HG03378 (cell line): ENCODE data around the gene LMLN.
A peak's percentile ranks its signal among the peaks of the same experiment; 100 is the strongest.
"Not testable (repeated sequence)": the region's sequence is repeated elsewhere in the genome, so short reads cannot be mapped to it uniquely, and the experiment has no call there.

Experiments
- ATAC-seq: cut with Tn5 transposase; IDR thresholded peaks from one replicate; pipeline ENCODE4 v1.9.1; 2021; ENCODE audit warnings: mild to moderate bottlenecking, moderate library complexity; ENCODE audit not compliant: unreplicated experiment

LMLN gene

DNA sequence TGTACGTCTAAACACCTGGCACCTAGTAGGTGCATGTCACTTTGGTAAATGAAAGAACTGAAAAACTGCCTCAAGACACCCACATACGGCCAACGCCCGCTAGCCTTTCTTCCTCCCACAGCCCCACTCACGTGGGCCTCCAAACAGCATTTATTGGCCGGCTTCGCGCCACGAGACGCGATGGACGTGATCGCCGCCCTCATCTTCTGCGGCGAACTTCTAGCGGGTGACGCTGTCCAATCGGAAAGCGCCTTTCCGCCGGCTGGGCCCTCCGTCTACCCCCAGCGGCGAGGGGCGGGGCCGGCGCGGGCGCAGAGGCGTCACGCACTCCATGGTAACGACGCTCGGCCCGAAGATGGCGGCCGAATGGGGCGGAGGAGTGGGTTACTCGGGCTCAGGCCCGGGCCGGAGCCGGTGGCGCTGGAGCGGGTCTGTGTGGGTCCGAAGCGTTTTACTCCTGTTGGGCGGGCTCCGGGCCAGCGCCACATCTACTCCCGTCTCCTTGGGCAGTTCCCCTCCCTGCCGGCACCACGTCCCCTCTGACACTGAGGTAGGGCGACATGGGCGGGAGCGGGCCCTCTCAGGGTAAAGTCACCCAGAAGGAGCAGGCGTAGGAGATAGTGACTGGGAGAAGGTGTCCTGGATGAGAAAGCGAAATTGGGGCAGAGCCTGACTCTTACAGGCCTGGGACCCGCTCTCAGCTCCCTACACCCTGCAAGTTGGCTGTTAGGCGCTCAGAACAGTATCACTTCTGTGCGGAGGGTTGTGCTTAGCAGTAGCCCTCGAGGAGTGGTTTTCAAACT lies at the start of gene LMLN:
Gene LMLN (plus strand): TSS at position 327 of the 803 bp plus-strand sequence. CDS start 29 bp downstream, at position 356.
- peak; percentile 93 for ATAC-seq

GRCh38 chr3:197912741-197913476 lies 47.1 kb upstream of the LMLN start:
- ATAC-seq = no peak

- no peak for ATAC-seq
Observed at GRCh38 chr3:197913641-197914380, 46.2 kb upstream of the LMLN start.

DNA sequence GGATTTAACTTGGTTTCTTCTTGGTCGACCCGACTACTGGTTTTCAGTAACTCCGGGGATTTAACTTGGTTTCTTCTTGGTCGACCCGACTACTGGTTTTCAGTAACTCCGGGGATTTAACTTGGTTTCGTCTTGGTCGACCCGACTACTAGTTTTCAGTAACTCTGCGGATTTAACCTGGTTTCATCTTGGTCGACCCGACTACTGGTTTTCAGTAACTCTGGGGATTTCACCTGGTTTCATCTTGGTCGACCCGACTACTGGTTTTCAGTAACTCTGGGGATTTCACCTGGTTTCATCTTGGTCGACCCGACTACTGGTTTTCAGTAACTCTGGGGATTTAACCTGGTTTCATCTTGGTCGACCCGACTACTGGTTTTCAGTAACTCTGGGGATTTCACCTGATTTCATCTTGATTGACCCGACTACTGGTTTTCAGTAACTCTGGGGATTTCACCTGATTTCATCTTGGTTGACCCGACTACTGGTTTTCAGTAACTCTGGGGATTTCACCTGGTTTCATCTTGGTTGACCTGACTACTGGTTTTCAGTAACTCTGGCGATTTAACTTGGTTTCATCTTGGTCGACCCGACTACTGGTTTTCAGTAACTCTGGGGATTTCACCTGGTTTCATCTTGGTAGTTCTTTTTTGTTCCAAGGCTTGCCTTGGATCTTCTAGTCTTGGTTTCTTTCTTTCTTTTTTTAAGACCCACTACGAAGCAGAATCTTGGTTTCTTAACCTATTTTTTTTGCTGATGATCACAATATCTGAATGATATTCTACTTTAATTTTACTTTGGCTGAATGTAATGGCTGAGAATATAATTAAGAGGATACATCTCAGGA lies 38.4 kb upstream of the LMLN start:
- ATAC-seq = not testable (repeated sequence)

GRCh38 chr3:197926418-197926817 lies 33.6 kb upstream of the LMLN start:
- no peak for ATAC-seq

GRCh38 chr3:197927578-197927977 lies 32.4 kb upstream of the LMLN start:
- ATAC-seq = not testable (repeated sequence)

GRCh38 chr3:197936819-197937384 lies 23.1 kb upstream of the LMLN start:
- ATAC-seq = no peak

DNA sequence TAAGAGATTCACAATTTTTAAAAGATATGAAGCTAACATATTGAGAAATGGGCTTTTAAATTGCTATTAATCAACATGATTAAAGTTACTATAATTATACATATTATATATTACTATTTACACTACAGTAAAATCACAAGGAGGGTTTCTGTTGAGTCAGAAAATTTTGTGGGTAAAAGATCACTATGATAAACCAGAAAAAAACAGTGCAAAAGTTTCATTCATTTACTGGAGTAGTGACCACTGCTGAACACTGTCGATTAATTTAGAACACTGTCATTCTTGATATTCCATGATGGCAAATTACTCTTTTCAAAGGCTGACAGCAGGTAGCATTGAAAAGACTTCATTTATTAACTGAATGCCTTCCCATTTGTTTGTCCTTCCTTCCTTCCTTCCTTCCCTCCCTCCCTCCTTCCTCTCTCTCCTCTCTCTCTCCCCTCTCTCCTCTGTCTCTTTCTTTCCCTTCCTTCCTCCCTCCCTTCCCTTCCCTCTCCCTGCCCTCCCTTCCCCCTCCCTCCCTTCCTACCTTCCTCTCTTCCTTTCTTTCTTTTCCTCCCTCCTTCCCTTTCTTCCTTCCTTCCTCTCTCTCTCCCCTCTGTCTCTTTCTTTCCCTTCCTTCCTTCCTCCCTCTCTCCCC lies 19.2 kb upstream of the LMLN start:
- ATAC-seq = no peak

DNA sequence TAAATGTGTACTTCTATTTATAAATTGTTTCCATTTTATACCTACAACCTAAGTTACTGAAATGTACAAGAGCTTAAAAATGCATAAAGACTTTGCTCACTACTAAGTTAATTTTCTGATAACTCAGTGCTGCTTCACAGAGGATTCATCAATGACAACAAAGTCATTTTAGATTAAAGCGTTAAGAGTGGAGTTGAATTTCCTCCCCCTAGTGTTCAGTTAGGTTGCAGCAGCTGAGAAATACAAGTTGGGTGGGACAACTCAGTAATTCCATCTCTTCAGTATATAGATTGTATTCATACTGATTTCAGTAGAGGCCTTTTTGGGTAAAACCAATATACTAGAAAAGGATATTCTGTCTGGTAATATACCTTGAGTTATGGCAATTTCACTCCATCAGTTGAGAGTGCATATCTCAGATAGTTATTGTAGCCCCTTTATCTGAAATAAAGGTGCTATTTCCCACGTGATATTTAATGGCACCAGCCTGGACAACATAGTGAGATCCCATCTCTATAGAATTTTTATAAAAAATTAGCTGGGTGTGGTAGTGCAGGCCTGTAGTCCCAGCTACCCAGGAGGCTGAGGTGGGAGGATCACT lies 17.0 kb upstream of the LMLN start:
- ATAC-seq = no peak

- ATAC-seq = no peak
Observed at GRCh38 chr3:197949191-197949777, 10.7 kb upstream of the LMLN start.

- ATAC-seq = peak; percentile 89
Observed at GRCh38 chr3:197949778-197950676, 10.0 kb upstream of the LMLN start, which contains the start of gene RPL35A. Gene RPL35A (plus strand): TSS chr3:197950190. CDS start chr3:197950968, 778 bp downstream.

DNA sequence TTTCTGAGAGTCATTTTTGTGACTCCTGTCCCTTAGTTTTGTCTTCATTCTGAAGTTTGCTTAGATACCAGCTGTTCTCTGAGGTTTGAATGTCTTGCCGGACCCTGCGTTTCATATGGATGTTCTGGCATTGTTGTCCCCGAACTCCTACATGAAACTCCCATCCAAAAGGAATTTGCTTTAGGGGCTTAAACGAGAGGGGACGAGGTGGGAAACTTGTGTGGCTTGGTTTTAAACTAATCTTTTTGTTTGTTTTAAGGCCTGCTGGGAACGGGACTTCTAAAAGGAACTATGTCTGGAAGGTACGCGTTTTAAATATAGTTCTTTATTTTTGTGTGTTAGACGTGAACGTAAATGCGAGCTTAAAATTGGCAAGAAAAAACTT lies 9.3 kb upstream of the LMLN start:
- ATAC-seq = no peak

DNA sequence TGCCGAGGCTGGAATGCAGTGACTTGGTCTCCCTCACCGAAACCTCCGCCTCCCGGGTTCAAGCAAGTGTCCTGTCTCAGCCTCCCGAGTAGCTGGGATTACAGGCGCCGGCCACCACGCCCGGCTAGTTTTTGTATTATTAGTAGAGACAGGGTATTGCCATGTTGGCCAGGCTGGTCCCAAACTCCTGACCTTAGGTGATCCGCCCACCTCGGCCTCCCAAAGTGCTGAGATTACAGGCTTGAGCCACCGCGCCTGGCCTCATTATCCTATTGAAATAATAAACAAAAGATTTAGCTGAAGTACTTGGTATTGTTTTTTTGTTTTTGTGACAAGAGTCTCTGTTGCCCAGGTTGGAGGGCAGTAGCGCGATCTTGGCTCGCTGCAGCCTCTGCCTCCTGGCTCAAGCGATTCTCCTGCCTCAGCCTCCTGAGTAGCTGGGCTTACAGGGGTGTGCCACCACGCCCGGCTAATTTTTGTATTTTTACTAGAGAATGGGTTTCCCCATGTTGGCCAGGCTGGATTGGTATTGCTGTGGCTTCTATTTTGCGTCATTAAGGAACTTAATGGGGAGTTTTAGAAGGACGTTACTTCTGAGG lies 8.5 kb upstream of the LMLN start:
- ATAC-seq = no peak

GRCh38 chr3:197952440-197952839 lies 7.6 kb upstream of the LMLN start:
- ATAC-seq = no peak

GRCh38 chr3:197953325-197953724 lies 6.7 kb upstream of the LMLN start:
- ATAC-seq = no peak

DNA sequence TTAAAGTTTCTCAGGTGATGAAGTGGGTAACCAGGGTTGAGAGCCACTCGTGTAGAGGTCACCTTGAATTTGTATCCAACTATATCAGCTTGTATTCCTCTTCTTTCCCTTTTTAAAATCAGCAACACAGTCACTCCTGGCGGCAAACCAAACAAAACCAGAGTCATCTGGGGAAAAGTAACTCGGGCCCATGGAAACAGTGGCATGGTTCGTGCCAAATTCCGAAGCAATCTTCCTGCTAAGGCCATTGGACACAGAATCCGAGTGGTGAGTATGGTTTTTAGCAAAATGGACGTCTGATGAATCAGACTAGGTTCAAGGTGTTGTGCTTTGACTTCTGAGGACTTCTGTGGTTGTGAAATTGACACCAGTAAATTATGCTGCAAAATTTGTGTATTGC lies 6.1 kb upstream of the LMLN start:
- ATAC-seq = no peak

DNA sequence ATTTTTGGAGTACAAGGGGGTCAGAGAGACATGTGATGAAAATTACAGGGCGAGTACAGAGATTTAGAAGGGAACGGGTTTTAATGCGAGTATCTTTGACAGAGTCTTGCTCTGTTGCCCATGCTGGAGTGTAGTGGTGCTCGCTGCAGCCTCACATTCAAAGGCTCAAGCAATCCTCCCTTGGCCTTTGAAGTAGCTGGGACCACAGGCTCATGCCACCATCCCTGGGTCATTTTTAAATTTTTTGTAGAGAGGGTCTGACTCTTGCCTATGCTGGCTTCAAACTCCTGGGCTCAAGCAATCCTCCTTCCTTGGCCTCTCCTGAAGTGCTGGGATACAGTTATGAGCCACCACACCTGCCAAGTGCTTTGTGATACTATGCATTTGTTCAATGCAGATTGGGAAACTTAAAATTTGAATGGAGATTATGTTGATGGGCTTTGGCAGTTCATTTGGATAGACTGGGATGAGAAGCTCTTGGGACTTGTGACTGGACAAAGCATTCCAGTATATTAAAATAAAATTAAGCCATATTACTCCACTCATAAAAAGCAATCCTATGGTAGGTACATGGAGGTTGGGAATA lies 4.0 kb upstream of the LMLN start:
- no peak for ATAC-seq
